ENCODE results near the gene MBD3L3. TPM values are rescaled to one million over a fixed set of nuclear protein-coding genes. Genes with fewer than 3 reads are reported as not detected.
"Not testable (repeated sequence)": the region's sequence is repeated elsewhere in the genome, so short reads cannot be mapped to it uniquely, and the experiment has no call there.

Gene MBD3L3
- total RNA-seq, 1 experiment from 2014 or later, result not detected

- DNase-seq (ENCODE audit: low read depth), result no peak
These were observed 5.4 kb upstream of the MBD3L3 start for GRCh38 chr19:7063764-7064418.

- no peak for DNase-seq (ENCODE audit: low read depth)
These were observed 4.9 kb upstream of the MBD3L3 start for GRCh38 chr19:7063339-7063738.

- not testable (repeated sequence) for DNase-seq (ENCODE audit: low read depth)
These were observed 1.5 kb upstream of the MBD3L3 start for GRCh38 chr19:7059977-7060376.

GRCh38 chr19:7056371-7056770 is 2.1 kb downstream of the MBD3L3 start:
- not testable (repeated sequence) for DNase-seq (ENCODE audit: low read depth)

GRCh38 chr19:7055679-7056078 is 2.8 kb downstream of the MBD3L3 start:
- not testable (repeated sequence) for DNase-seq (ENCODE audit: low read depth)

GRCh38 chr19:7054635-7055368 is 3.7 kb downstream of the MBD3L3 start:
- not testable (repeated sequence) for DNase-seq (ENCODE audit: low read depth)

GRCh38 chr19:7052896-7053295 is 5.6 kb downstream of the MBD3L3 start:
- not testable (repeated sequence) for DNase-seq (ENCODE audit: low read depth)

- not testable (repeated sequence) for DNase-seq (ENCODE audit: low read depth)
These were observed 7.1 kb downstream of the MBD3L3 start for GRCh38 chr19:7051421-7051820.

GRCh38 chr19:7049021-7049420 is 9.5 kb downstream of the MBD3L3 start, which contains the start of gene MBD3L2:
Gene MBD3L2 (plus strand): TSS chr19:7049321. CDS start chr19:7049374, 53 bp downstream.
- not testable (repeated sequence) for DNase-seq (ENCODE audit: low read depth)

- not testable (repeated sequence) for DNase-seq (ENCODE audit: low read depth)
These were observed 16.9 kb downstream of the MBD3L3 start for GRCh38 chr19:7041563-7041962.

- DNase-seq (ENCODE audit: low read depth), result not testable (repeated sequence)
These were observed 18.4 kb downstream of the MBD3L3 start, which contains the start of gene MBD3L4 for GRCh38 chr19:7040079-7040478. Gene MBD3L4 (minus strand): TSS chr19:7040179. CDS start chr19:7040144, 35 bp downstream.

- not testable (repeated sequence) for DNase-seq (ENCODE audit: low read depth)
These were observed 28.2 kb downstream of the MBD3L3 start, which contains the start of gene MBD3L5 for GRCh38 chr19:7030278-7030677. Gene MBD3L5 (plus strand): TSS chr19:7030578. CDS start chr19:7030612, 34 bp downstream.

- not testable (repeated sequence) for DNase-seq (ENCODE audit: low read depth)
These were observed 29.7 kb downstream of the MBD3L3 start for GRCh38 chr19:7028790-7029189.

- DNase-seq (ENCODE audit: low read depth), result not testable (repeated sequence)
These were observed 37.1 kb downstream of the MBD3L3 start, which contains the start of gene MBD3L2B for GRCh38 chr19:7021331-7021730. Gene MBD3L2B (minus strand): TSS chr19:7021431. CDS start chr19:7021397, 34 bp downstream.

- DNase-seq (ENCODE audit: low read depth), result no peak
These were observed 39.6 kb downstream of the MBD3L3 start for GRCh38 chr19:7018828-7019227.

- DNase-seq (ENCODE audit: low read depth), result peak; percentile 84
These were observed 44.8 kb downstream of the MBD3L3 start for GRCh38 chr19:7013678-7014077.

- DNase-seq (ENCODE audit: low read depth), result no peak
These were observed 47.5 kb downstream of the MBD3L3 start for GRCh38 chr19:7010722-7011593.

- no peak for DNase-seq (ENCODE audit: low read depth)
These were observed 50.6 kb downstream of the MBD3L3 start for GRCh38 chr19:7007859-7008258.

Data from M059J (cell line).